T-helper 2 cell treated with Interferon-gamma antibody and Interleukin-4, amounts not matched to agents 5 μg/mL and 100 μg/mL, for 36 hours (primary cell): ENCODE measurements around the gene MIPOL1.

Experiments
- DNase-seq: peaks from one replicate; pipeline ENCODE4 v3.0.0; 2021; ENCODE audit warnings: low spot score
- H3K27ac Mint-ChIP-seq: one replicate; pipeline ENCODE4 v1.8.0; 2021; ENCODE audit warnings: mild to moderate bottlenecking, mixed read lengths
- H3K27me3 Mint-ChIP-seq: one replicate; pipeline ENCODE4 v1.8.0; 2021; ENCODE audit warnings: low read depth, mixed read lengths
- H3K36me3 Mint-ChIP-seq: one replicate; pipeline ENCODE4 v1.8.0; 2021; ENCODE audit warnings: low read depth, mixed read lengths
- H3K4me1 Mint-ChIP-seq: one replicate; pipeline ENCODE4 v1.8.0; 2021; ENCODE audit warnings: low read depth, mixed read lengths
- H3K4me3 Mint-ChIP-seq: one replicate; pipeline ENCODE4 v1.8.0; 2022; ENCODE audit warnings: mild to moderate bottlenecking, moderate library complexity, mixed read lengths
- H3K9me3 Mint-ChIP-seq: one replicate; pipeline ENCODE4 v1.8.0; 2021; ENCODE audit warnings: mixed read lengths

Gene MIPOL1

GRCh38 chr14:37587881-37588666 lies 390.3 kb downstream of the MIPOL1 start:
- Mint-ChIP-seq H3K4me3 (no peak overlapping the region), H3K27me3 (peaks cover 69% of the 10 kb centered on the region), H3K36me3 (no peaks in the 10 kb centered on the region), H3K4me1 (no peaks in the 10 kb centered on the region), H3K9me3 (peaks cover 2% of the 10 kb centered on the region), H3K27ac (no peak overlapping the region)
- no peak for DNase-seq

DNA sequence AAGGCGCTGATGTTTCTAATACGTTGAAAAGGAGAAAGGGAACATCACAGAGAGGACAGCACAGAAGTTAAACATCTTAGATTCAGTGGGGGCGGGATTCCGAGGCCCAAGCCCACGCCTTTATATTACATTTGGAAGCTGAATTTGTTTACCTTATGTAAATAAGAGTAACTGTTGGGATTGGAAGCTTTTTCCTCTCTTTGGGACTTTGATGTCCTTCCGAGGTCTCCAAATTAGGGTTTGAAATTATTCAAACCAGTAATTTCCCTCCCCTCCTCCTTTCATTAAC lies 390.9 kb downstream of the MIPOL1 start:
- Mint-ChIP-seq H3K4me1 (no peaks in the 10 kb centered on the region), H3K4me3 (no peak overlapping the region), H3K36me3 (no peaks in the 10 kb centered on the region), H3K27ac (no peak overlapping the region), H3K9me3 (peaks cover 2% of the 10 kb centered on the region), H3K27me3 (peaks cover 72% of the 10 kb centered on the region)
- no peak for DNase-seq

DNA sequence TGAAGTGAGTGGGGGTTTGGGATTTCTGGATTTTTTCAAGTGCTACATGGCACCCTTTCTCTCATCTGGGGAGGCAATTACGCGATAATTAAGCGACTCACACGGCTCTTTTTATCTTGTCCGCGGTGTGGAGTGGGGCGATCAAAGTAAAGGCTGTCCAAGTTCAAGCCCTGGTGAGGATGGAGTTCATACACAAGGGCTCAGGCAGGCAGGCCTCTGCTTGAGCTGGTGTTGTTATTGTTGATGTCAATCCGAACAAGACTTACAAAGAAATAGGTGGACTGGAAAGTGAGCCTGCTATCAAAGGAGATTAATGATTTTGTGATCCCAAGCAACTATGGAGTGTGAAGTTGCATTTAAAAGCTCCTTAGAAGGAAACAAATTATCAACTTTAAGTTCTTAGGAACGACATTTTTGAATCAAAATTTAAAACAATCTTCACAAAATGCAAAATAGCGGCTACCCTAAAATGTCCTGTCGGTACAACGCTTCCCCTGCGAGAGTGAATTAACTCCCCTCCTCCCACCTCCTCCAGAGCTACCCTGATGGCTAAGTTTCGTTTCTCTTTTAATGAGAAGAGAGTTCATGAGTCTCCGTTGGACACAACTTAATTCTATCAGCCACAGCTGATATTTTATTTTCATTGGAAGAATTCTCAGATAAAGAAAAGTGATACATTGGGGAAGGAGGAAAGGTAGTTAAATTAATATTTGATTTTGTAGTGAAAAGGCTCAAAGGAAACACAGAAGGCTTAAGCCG lies 391.4 kb downstream of the MIPOL1 start:
- H3K36me3 Mint-ChIP-seq = no peaks in the 10 kb centered on the region
- peaks cover 77% of the 10 kb centered on the region for H3K27me3 Mint-ChIP-seq
- no peak overlapping the region for H3K4me3 Mint-ChIP-seq
- no peak overlapping the region for H3K27ac Mint-ChIP-seq
- H3K9me3 Mint-ChIP-seq = peaks cover 2% of the 10 kb centered on the region
- peaks cover 2% of the 10 kb centered on the region for H3K4me1 Mint-ChIP-seq
- DNase-seq = no peak

GRCh38 chr14:37589715-37590427 lies 392.1 kb downstream of the MIPOL1 start:
- no peak overlapping the region for H3K27ac Mint-ChIP-seq
- no peak for DNase-seq

GRCh38 chr14:37590428-37591139 lies 392.8 kb downstream of the MIPOL1 start:
- no peak overlapping the region for H3K27ac Mint-ChIP-seq

More at GRCh38 chr14:37589715-37590427, 392.1 kb downstream of the MIPOL1 start:
- Mint-ChIP-seq H3K27me3 (peaks cover 81% of the 10 kb centered on the region), H3K4me3 (no peak overlapping the region), H3K36me3 (no peaks in the 10 kb centered on the region), H3K9me3 (peaks cover 2% of the 10 kb centered on the region), H3K4me1 (peaks cover 4% of the 10 kb centered on the region)

GRCh38 chr14:37591311-37591940 lies 393.7 kb downstream of the MIPOL1 start:
- peaks cover 2% of the 10 kb centered on the region for H3K9me3 Mint-ChIP-seq
- no peak for DNase-seq
- H3K36me3 Mint-ChIP-seq = no peaks in the 10 kb centered on the region
- H3K4me1 Mint-ChIP-seq = peaks cover 4% of the 10 kb centered on the region
- H3K27ac Mint-ChIP-seq = peak overlapping the region; percentile 82
- peak overlapping the region; percentile 29 for H3K4me3 Mint-ChIP-seq
- peaks cover 73% of the 10 kb centered on the region for H3K27me3 Mint-ChIP-seq

More at GRCh38 chr14:37590428-37591139, 392.8 kb downstream of the MIPOL1 start:
- no peak for DNase-seq
- no peaks in the 10 kb centered on the region for H3K36me3 Mint-ChIP-seq
- H3K9me3 Mint-ChIP-seq = peaks cover 2% of the 10 kb centered on the region
- H3K4me1 Mint-ChIP-seq = peaks cover 4% of the 10 kb centered on the region
- peaks cover 74% of the 10 kb centered on the region for H3K27me3 Mint-ChIP-seq
- no peak overlapping the region for H3K4me3 Mint-ChIP-seq

- H3K9me3 Mint-ChIP-seq = peaks cover 2% of the 10 kb centered on the region
- no peak overlapping the region for H3K4me3 Mint-ChIP-seq
- no peak for DNase-seq
- no peak overlapping the region for H3K27ac Mint-ChIP-seq
- H3K27me3 Mint-ChIP-seq = peaks cover 75% of the 10 kb centered on the region
- peaks cover 4% of the 10 kb centered on the region for H3K4me1 Mint-ChIP-seq
- H3K36me3 Mint-ChIP-seq = no peaks in the 10 kb centered on the region
Observed at GRCh38 chr14:37591941-37592481, 394.3 kb downstream of the MIPOL1 start.

- H3K4me1 Mint-ChIP-seq = peaks cover 4% of the 10 kb centered on the region
- no peak overlapping the region for H3K4me3 Mint-ChIP-seq
- peaks cover 2% of the 10 kb centered on the region for H3K9me3 Mint-ChIP-seq
- no peaks in the 10 kb centered on the region for H3K36me3 Mint-ChIP-seq
- no peak overlapping the region for H3K27ac Mint-ChIP-seq
- H3K27me3 Mint-ChIP-seq = peaks cover 75% of the 10 kb centered on the region
- no peak for DNase-seq
Observed at GRCh38 chr14:37592482-37593408, 395.0 kb downstream of the MIPOL1 start.

GRCh38 chr14:37593511-37594237 lies 395.9 kb downstream of the MIPOL1 start:
- H3K27me3 Mint-ChIP-seq = peaks cover 76% of the 10 kb centered on the region
- H3K36me3 Mint-ChIP-seq = no peaks in the 10 kb centered on the region
- peaks cover 2% of the 10 kb centered on the region for H3K9me3 Mint-ChIP-seq
- peaks cover 4% of the 10 kb centered on the region for H3K4me1 Mint-ChIP-seq
- peak overlapping the region; percentile 61 for H3K4me3 Mint-ChIP-seq
- no peak for DNase-seq
- H3K27ac Mint-ChIP-seq = peak overlapping the region; percentile 20

- H3K36me3 Mint-ChIP-seq = peaks cover 2% of the 10 kb centered on the region
- H3K4me1 Mint-ChIP-seq = peaks cover 6% of the 10 kb centered on the region
Observed at GRCh38 chr14:37594238-37594970, 396.7 kb downstream of the MIPOL1 start.

GRCh38 chr14:37594971-37595808 lies 397.5 kb downstream of the MIPOL1 start, which contains the start of the genes FOXA1 and TTC6:
Gene FOXA1, minus strand, starts transcription at chr14:37595249. Its CDS starts 277 bp downstream, at chr14:37594972.
Gene TTC6, plus strand, starts transcription at chr14:37595629. Its CDS starts 26,436 bp downstream, at chr14:37622065.
- Mint-ChIP-seq H3K4me3 (peak within 1 kb of the TSS; percentile 61), H3K9me3 (peaks cover 7% of the 10 kb centered on the region), H3K27ac (peak within 1 kb of the TSS; percentile 45), H3K36me3 (peaks cover 2% of the 10 kb centered on the region), H3K4me1 (peaks cover 6% of the 10 kb centered on the region), H3K27me3 (peaks cover 78% of the 10 kb centered on the region)
- no peak for DNase-seq

More at GRCh38 chr14:37594238-37594970, 396.7 kb downstream of the MIPOL1 start:
- Mint-ChIP-seq H3K27me3 (peaks cover 76% of the 10 kb centered on the region), H3K27ac (peak overlapping the region; percentile 20), H3K9me3 (peaks cover 8% of the 10 kb centered on the region), H3K4me3 (peak overlapping the region; percentile 61)
- DNase-seq = no peak
